AG09319 (cell line): ENCODE measurements around the gene CCDC185.
A peak's percentile ranks its signal among the peaks of the same experiment; 100 is the strongest.

ENCODE experiments used
- DNase-seq: peaks from one replicate; pipeline ENCODE4 v3.0.0-alpha.2; 2010; ENCODE audit warnings: low read depth; ENCODE audit errors: extremely low read depth
- CTCF ChIP-seq: IDR thresholded peaks from 2 replicates; pipeline ENCODE4 v1.5.1; 2011; ENCODE audit warnings: low read depth, mild to moderate bottlenecking, inconsistent platforms, low read length, moderate library complexity

The CCDC185 gene

DNA sequence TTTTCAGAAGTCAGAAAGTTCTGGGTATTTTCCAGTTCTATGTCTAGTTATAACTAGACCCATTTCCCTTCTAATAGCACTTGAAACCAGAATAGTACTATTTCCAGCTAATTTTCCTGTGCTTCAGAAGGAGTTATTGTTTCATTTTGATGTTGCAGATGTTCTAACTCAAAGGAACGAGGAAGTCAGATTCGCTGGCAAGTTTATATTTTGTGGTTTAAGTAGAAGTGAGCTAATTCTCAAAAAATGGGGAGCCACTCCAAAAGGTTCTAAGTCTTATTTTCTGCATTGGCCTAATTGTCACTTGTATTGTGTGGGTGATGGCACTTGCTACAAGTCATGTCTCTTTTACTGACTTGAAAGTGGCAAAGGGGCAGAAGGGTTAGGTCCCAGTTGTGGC lies 18.1 kb downstream of the CCDC185 start:
- TF ChIP-seq CTCF: no peak
- DNase-seq: peak; percentile 32

DNA sequence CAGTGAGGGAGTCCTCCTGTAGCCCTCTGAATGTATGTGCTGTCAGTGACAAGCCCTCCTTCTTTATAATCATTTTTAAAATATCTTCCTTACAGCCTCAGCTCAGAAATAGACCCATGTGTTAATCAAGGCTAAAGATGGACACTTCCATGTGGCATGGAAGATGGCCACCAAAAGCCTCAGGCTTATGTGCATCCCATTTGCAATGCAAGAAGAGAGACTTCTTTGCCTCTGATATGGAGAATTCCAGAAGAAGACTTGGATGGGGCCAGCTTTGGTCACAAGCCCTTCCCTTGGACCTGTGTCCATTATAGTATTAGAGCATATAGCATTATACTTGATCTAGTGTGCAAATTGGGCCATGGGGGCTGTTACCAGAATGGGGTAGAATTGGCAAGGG lies 18.5 kb downstream of the CCDC185 start:
- no peak for TF ChIP-seq CTCF
- no peak for DNase-seq

DNA sequence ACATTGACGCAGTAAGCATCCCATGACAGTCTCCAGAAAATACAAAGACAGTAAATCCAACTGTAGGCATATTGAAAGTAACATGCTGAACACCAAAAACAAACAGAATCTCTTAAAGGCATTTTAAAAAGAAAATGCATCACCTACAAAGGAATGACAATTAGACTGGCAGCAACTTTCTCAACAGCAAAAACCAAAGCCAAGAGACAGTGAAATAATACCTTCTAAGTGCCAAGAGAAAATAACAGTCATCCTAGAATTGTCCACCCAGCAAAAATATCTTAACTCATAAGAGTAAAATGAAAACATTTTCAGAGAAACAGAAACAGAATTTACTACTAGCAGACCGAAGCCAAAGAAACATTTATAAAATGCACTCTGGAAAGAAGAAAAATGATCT lies 20.0 kb downstream of the CCDC185 start:
- DNase-seq: no peak

GRCh38 chr1:223417444-223417843 lies 24.2 kb downstream of the CCDC185 start:
- TF ChIP-seq CTCF: no peak
- DNase-seq: no peak

More for the DNA sequence above, 20.0 kb downstream of the CCDC185 start:
- TF ChIP-seq CTCF: no peak

GRCh38 chr1:223417903-223418663 lies 24.9 kb downstream of the CCDC185 start:
- DNase-seq: no peak
- TF ChIP-seq CTCF: no peak

- no peak for TF ChIP-seq CTCF
- no peak for DNase-seq
Observed at GRCh38 chr1:223419115-223419514, 25.9 kb downstream of the CCDC185 start.

DNA sequence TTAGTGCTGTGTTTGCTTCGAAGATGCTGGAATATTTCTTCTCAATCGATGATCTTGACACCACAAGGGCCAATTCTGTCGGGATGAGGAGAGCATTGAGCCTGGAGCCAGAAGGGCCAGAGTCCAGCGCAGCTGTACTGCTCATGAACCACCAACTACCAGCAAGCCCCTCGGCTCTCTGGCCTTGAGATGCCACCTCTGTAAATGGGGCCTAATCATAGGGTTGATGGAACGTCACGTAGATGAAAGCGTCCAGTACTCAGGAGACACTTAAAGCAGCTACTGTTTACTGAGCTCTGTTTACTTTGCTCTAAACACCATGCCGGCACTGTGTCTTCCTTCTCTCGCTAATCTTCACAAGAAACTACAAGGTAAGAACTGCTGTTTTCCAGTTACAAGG lies 26.3 kb downstream of the CCDC185 start:
- no peak for TF ChIP-seq CTCF
- no peak for DNase-seq
